Left hindlimb (tissue), 1 donor: Measurements from ENCODE around the gene PRPF40B.
A peak's percentile ranks its signal among the peaks of the same experiment; 100 is the strongest.
"Not testable (repeated sequence)": the region's sequence is repeated elsewhere in the genome, so short reads cannot be mapped to it uniquely, and the experiment has no call there.

ENCODE experiments used
- DNase-seq: peaks from one replicate; pipeline ENCODE4 v3.0.0-alpha.2; 2018

Gene PRPF40B

DNA sequence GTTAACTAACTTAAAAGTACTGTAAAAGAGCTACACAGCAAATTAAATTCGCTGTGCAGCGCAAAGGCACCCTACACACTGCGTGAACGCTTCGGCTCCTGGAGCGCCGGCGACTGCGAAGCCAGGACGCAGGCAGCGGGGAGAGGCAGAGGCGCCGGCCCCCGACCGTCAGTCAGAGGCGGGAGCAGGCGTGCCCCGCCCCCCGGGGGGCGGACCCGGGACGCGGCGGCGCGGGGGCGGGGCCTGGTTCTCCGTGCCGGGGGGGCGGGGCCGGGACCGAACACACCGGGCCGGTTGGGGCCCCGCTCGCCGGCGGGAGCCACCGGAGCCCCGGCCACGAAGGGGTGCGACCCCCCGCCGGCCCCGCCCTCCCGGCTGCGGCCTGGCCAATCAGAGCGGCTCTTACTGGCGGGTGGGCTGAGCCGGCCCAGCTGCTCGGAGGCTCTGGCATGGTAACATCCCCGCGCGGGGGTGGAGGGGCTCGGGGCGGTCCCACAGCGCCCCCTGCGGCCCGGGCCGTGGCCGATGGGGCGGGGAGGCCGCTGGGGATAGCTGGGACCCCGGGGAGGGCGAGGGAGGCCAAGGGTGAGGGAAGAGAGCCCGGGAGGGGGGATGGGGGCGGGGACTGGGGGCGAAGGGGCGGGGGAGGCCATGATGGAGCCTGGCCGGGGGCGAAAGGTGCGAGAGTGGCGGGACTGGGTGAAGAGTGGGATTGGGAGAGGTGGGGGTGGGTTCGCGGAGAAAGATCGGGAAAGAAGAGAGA, at the start of gene PRPF40B:
Gene PRPF40B, plus strand, starts transcription at position 420 of the 763 bp plus-strand sequence. Its CDS starts 30 bp downstream, at position 450.
- DNase-seq: peak; percentile 91

DNA sequence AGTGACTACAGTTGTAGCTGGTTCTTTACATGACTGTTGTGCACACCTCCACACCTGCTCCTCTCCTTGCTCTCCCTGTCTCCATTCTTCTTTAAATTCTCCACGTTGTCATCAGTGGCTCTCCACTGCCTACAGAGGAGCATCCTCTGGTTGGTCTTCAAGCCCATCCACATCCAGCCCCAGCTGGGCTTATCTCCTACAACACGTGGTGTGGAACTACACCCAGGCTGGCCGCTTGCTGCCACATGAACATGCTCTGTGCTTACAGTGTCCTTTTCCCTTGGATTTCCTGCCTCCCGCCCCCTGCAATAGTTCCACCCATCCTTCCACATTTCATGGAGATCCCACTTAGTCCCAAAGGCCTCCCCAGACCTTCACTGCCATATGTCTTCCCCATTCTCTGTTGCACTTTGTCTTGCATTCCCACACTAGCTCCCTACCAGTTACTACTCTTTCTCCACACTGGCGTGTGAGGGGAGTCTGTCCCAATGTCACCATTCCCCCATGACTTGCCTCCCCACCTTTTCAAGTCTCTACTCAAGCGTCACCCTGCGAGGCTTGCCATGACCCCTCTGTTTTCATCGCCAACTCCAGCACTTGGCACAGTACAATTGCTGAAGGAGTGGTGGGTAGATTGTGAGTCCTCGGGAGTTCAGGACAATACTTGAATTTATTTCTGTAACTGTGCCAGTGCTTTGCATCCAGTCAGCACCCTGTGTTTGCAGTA, 45.6 kb upstream of the PRPF40B start:
- DNase-seq: no peak

DNA sequence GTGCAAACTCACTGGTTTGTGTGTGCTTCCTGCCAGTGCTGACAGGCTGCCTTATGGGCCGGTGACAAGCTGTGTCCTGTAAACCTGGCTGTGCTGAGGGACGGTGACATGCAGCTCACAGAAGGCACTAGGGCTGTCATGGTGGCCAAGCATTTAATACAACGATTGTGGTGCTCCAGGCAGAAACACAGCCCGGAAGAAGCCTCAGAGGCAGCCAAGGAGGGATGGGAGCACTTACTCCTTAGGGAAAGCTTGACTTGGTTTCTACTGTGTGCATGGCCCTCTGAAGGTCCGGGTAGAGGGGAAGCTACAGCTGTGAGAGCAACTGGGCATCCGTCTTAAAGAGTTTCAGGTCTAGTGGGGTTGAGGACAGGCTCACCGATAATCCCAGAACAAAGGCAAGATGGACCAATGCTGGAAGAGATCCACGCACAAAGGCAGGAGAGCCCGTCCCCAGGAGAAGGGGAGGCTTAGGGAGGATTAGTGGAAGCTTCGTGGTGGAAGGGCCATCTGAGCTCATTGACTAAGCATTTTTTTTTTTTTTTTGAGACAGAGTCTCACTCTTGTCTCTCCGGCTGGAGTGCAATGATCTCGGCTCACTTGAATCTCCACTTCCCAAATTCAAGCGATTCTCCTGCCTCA, 44.8 kb upstream of the PRPF40B start:
- no peak for DNase-seq

- DNase-seq: peak; percentile 75
These were observed 42.5 kb upstream of the PRPF40B start for GRCh38 chr12:49580572-49581535.

GRCh38 chr12:49582201-49582600, 41.2 kb upstream of the PRPF40B start:
- no peak for DNase-seq

GRCh38 chr12:49582850-49583249, 40.5 kb upstream of the PRPF40B start:
- DNase-seq: no peak

DNA sequence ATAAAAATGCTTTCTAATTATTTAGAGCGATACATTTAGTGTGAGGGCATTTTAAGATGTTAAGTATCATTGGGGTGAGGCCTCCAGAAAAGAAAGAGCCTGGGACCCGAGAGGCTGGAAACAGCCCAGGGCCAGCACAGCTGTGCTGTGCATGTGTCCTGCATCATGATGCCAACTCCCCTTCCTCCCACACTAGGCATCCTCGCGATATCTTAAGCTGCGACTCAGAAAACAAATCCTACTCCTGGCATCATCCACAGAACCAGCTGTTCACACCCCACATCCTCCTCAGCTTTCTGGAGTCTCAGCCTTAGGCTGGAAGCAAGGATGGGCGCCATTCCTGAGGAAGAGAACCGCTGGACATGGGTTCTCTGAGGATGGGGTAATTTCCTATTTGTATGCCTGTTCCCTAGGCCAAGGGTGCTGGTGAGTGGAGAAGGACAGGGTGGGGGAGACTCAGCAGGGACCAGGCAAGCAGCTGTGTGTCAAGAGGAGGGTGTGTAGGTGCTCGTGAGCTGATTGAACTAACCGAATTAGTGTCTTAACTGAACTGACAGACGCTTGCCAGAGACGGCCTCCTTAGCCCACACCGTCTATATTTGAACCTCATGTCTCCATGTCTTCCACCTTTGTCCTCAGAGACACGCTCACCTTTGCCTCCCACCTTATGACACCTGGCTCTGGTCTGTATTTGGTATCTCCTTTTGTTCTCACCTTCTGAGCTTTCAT, 39.8 kb upstream of the PRPF40B start:
- DNase-seq: no peak

GRCh38 chr12:49584591-49584990, 38.8 kb upstream of the PRPF40B start:
- DNase-seq: no peak

DNA sequence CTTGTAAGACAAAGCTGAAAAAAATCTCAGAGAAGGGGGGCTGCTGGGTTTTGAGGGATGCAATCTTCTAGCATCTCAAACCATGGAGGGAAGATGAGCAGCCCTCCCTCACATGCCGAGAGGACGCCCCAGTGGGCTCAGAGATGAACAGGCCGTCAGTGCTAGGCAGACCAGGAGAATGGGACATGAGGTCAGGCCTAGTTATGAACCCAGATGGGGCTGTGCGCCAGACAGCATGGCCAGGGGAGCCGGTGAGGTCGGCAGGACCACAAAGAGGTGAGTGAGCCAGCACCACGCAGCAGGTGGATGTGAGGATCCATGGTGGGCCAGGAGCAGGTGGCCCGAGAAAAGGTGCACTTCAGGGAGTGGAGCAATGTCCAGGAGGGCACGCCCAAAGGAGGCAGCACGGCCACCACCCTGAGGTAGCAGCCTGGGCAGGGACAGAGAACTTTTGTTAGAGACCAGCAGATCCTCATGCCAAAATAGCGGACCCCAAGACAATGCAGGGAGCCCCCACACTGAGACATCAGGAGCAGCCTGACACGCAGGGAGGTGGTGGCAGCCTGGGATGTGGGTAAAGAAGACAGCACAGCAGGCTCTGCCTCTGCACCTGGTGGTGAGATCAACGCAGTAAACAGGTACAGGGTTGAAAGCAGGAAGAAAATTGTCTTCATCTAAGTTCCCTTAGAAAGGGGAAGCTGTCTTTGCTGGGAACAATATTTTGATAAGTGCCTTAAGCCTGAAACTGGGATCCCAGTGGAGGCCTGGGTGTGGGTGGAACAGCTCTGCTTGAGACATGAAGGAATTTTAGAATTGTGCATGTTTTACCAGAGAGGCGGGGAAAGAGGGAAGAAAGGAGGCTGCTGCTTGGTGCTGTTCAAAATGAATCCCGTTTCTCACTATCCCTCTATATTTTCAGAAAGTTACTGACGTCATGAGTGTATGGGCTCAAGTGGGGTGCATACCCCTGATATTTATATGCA, 37.6 kb upstream of the PRPF40B start:
- no peak for DNase-seq

GRCh38 chr12:49587174-49587908, 36.0 kb upstream of the PRPF40B start:
- DNase-seq: no peak

DNA sequence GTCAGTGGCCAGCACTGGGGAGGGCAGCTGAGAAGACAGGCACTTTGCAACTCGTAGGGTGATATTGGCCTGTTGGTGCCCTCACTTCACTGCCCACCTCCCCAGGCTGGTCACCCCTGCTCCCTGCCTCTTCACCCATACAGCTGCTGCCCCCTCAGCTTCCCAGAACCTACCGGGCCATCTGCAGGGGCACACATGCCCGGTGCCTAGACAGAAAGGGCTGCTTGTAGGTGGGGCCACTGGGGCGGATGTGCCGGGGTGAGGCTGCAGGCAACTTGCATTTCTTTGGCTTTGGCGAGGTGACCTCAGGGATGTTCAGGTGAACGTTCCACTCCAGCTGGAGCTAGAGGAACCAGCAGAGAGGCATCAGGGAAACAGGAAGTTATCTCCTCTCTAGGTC, 35.1 kb upstream of the PRPF40B start:
- no peak for DNase-seq

- DNase-seq: no peak
These were observed 34.4 kb upstream of the PRPF40B start for GRCh38 chr12:49588721-49589516.

- no peak for DNase-seq
These were observed 24.8 kb upstream of the PRPF40B start for GRCh38 chr12:49598527-49598926.

DNA sequence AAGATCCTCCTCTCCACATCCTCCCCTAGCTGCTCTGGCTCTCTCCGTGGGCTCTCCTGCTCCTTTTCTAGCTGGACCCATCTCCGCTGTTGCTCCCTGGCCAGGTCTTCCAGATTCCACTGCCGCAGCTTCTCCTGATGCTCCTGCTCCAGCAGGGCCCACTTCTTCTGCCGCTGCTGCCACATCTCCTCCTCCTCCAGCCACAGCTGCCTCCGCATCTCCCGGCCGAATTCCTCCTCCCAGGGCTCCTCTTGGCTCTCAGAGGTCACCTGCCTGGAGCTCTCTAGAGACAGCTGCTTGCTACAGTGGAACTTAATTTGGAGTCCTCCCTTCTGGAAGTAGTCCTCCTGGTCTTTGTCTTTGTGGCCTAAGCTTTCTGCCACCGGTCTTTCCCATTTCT, 23.4 kb upstream of the PRPF40B start:
- no peak for DNase-seq

- no peak for DNase-seq
These were observed 19.6 kb upstream of the PRPF40B start for GRCh38 chr12:49603721-49604120.

DNA sequence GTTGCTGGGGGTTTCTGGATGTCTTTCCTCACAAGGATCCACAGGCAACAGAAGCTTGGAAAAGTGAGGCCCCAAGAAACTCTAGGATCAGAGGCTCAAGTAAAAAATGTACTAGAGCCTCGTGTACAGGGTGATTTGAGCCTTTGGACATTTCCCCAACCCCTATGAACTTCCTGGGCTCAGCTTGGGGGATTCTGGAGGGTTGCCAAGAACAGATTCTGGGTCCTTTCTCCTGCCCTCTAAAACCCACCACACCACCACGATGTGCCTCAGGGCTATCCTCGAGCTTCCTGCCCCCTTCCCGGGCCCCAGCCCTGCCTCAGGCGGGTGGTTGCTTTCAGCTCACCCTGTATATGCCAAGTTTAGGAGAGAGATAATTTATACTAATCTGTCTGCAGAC, 18.5 kb upstream of the PRPF40B start:
- DNase-seq: no peak

- not testable (repeated sequence) for DNase-seq
These were observed 17.8 kb upstream of the PRPF40B start, which contains the start of gene FAM186B for GRCh38 chr12:49605539-49605938. Gene FAM186B, minus strand, starts transcription at chr12:49605639. Its CDS starts 162 bp downstream, at chr12:49605477.

DNA sequence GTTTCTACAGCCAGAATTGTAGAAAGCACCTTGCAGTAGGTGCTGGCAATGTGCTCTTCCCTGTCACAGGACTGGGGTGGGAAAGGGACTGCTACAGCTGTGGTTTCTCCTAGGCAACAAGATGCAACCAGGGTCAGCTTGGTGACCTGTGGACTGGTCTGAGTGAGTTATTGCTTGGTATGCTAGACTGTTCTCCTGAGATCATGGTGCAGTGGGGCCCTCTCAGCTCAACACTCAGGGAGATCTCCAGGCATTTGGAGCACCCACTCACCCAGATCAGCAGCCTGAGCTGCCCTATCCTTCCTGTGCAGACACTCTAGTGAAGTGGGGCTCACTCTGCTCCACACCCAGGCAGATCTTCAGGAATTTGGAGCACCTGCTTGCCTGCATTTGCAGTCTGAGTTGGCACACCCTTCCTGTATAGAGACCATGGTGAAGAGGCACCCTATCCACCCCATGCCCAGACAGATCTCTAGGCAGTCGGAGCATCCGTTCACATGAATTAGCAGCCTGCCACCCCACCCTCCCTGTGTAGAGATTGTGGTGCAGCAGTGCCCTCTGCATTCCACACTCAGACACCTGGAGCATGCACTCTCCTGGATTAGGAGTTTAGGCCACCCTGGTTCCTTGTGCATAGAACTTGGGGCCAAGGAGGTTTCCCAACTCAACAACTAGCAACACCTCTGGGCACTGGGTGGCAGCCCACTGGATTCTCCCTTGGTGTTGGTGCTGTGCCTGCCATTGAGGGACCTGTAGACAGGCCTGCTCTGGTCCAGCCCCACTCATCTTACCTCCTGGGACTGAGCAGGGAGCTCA, 14.1 kb upstream of the PRPF40B start:
- DNase-seq: no peak
